H1 (cell line): ENCODE data around the gene TTC3. TPM values are rescaled to one million over a fixed set of nuclear protein-coding genes. Genes with fewer than 3 reads are reported as not detected.

Experiments
- CTCF ChIA-PET: fragments of 300-600 bp; sonication (Branson Sonifier 250); formaldehyde crosslinking; loops from one replicate; lab custom pipeline; 2021; ENCODE audit not compliant: partially characterized antibody; lab: Charles Lee
- POLR2A ChIA-PET: fragments of 300-600 bp; sonication (Branson Sonifier 250); formaldehyde crosslinking; loops from one replicate; lab custom pipeline; 2021; ENCODE audit warnings: inconsistent platforms; ENCODE audit not compliant: partially characterized antibody; lab: Charles Lee
- DNase-seq, 2 experiments: peaks; one replicate each; pipeline versions ENCODE4 v3.0.0 to v3.0.0-alpha.2; 2010 to 2022; ENCODE audit warnings: low spot score in 2 of 2, low read depth in 1 of 2, mixed read lengths in 1 of 2
- FAIRE-seq: peaks from 2 replicates; lab custom pipeline; 2011; peaks lifted over from hg19 to GRCh38; lab: Jason Lieb, UNC
- H2AFZ ChIP-seq: 2 replicates; pipeline ENCODE4 v1.8.1; 2012; ENCODE audit warnings: low read length, inconsistent platforms
- H2AK5ac ChIP-seq: 2 replicates; pipeline ENCODE4 v1.6.1; 2013; ENCODE audit warnings: low read depth, low read length
- H2BK120ac ChIP-seq: replicated peaks from 2 replicates; pipeline ENCODE3; 2013; ENCODE audit warnings: low read depth, low read length, inconsistent platforms
- H2BK12ac ChIP-seq: 2 replicates; pipeline ENCODE4 v1.6.1; 2013; ENCODE audit warnings: low read depth, low read length
- H2BK15ac ChIP-seq: 2 replicates; pipeline ENCODE4 v1.6.1; 2013; ENCODE audit warnings: low read length
- H2BK20ac ChIP-seq: 2 replicates; pipeline ENCODE4 v1.6.1; 2013; ENCODE audit warnings: low read length
- H2BK5ac ChIP-seq: 2 replicates; pipeline ENCODE4 v1.6.1; 2013; ENCODE audit warnings: low read depth, low read length
- H3K14ac ChIP-seq: 2 replicates; pipeline ENCODE4 v1.6.1; 2013; ENCODE audit warnings: inconsistent platforms; ENCODE audit not compliant: insufficient read length
- H3K18ac ChIP-seq: 2 replicates; pipeline ENCODE4 v1.6.1; 2013; ENCODE audit warnings: low read length; ENCODE audit errors: extremely low read depth
- H3K23ac ChIP-seq: 2 replicates; pipeline ENCODE4 v1.6.1; 2013; ENCODE audit warnings: inconsistent platforms; ENCODE audit not compliant: insufficient read length
- H3K23me2 ChIP-seq: 2 replicates; pipeline ENCODE4 v1.6.1; 2013; ENCODE audit warnings: low read depth, low read length
- H3K27ac ChIP-seq: 2 replicates; pipeline ENCODE4 v1.6.1; 2011; ENCODE audit warnings: low read depth, low read length, inconsistent platforms
- H3K27me3 ChIP-seq, 4 experiments: replicated peaks in 1 of 4; 1 replicate in 1 of 4; 2 replicates in 3 of 4; pipeline versions ENCODE4 v1.6.1 to v1.8.1; 2011 to 2013; ENCODE audit warnings: low read length in 3 of 4, mild to moderate bottlenecking in 3 of 4, inconsistent platforms in 2 of 4, mixed read lengths in 2 of 4, moderate library complexity in 1 of 4; ENCODE audit not compliant: control insufficient read depth in 3 of 4, insufficient read depth in 3 of 4; ENCODE audit errors: extremely low read depth in 1 of 4
- H3K36me3 ChIP-seq, 4 experiments: 2 replicates each; pipeline versions ENCODE4 v1.6.1 to v1.8.1; 2011 to 2013; ENCODE audit warnings: mild to moderate bottlenecking in 4 of 4, low read length in 3 of 4, moderate library complexity in 2 of 4, control low read depth in 1 of 4, inconsistent platforms in 1 of 4; ENCODE audit not compliant: insufficient read depth in 4 of 4, control insufficient read depth in 2 of 4
- H3K4ac ChIP-seq: replicated peaks from 2 replicates; pipeline ENCODE3; 2013; ENCODE audit warnings: low read length, low read depth, mixed read lengths, inconsistent platforms; ENCODE audit not compliant: insufficient read length
- H3K4me1 ChIP-seq, 4 experiments: replicated peaks in 1 of 4; 1 replicate in 1 of 4; 2 replicates in 3 of 4; pipeline versions ENCODE4 v1.6.1 to v1.8.1; 2011 to 2013; ENCODE audit warnings: low read length in 3 of 4, inconsistent platforms in 2 of 4, mixed read lengths in 1 of 4; ENCODE audit not compliant: insufficient read depth in 4 of 4, control insufficient read depth in 3 of 4
- H3K4me2 ChIP-seq, 2 experiments: 2 replicates each; pipeline versions ENCODE4 v1.6.1 to v1.8.1; 2011 to 2013; ENCODE audit warnings: low read depth in 2 of 2, low read length in 2 of 2, control low read depth in 1 of 2, inconsistent platforms in 1 of 2, mild to moderate bottlenecking in 1 of 2; ENCODE audit not compliant: insufficient read depth in 1 of 2
- H3K4me3 ChIP-seq, 4 experiments: fragments of 200-600, 300-600 bp in 1 of 4; sonication (generic), shearing (Covaris generic), sonication (Bioruptor Twin) in 1 of 4; 2 replicates each; pipeline versions ENCODE4 v1.5.1 to v1.8.1; 2011 to 2016; ENCODE audit warnings: low read length in 4 of 4, low read depth in 3 of 4, control low read depth in 2 of 4, inconsistent platforms in 2 of 4, mild to moderate bottlenecking in 2 of 4, mixed read lengths in 1 of 4, moderate library complexity in 1 of 4; ENCODE audit not compliant: insufficient read depth in 2 of 4; ENCODE audit errors: extremely low read depth in 1 of 4
- H3K56ac ChIP-seq: replicated peaks from 2 replicates; pipeline ENCODE3; 2013; ENCODE audit warnings: low read depth, mild to moderate bottlenecking, mixed read lengths, low read length, inconsistent platforms; ENCODE audit not compliant: insufficient read length
- H3K79me1 ChIP-seq: 2 replicates; pipeline ENCODE4 v1.6.1; 2013; ENCODE audit warnings: low read depth, low read length, control low read depth
- H3K79me2 ChIP-seq, 2 experiments: 2 replicates each; pipeline versions ENCODE4 v1.6.1 to v1.8.1; 2012 to 2013; ENCODE audit warnings: low read length in 2 of 2, mild to moderate bottlenecking in 2 of 2, inconsistent platforms in 1 of 2; ENCODE audit not compliant: insufficient read depth in 2 of 2, control insufficient read depth in 1 of 2
- H3K9ac ChIP-seq, 4 experiments: replicated peaks in 1 of 4; 1 replicate in 1 of 4; 2 replicates in 3 of 4; pipeline versions ENCODE4 v1.6.1 to v1.8.1; 2011 to 2013; ENCODE audit warnings: low read depth in 3 of 4, low read length in 3 of 4, control low read depth in 2 of 4, mild to moderate bottlenecking in 2 of 4, moderate library complexity in 2 of 4, inconsistent platforms in 1 of 4; ENCODE audit errors: extremely low read depth in 1 of 4
- H3K9me3 ChIP-seq, 2 experiments: 2 replicates each; pipeline versions ENCODE4 v1.6.1 to v1.8.1; 2012 to 2013; ENCODE audit warnings: mild to moderate bottlenecking in 2 of 2, moderate library complexity in 2 of 2, control low read depth in 1 of 2, inconsistent platforms in 1 of 2, low read depth in 1 of 2, low read length in 1 of 2, mixed read lengths in 1 of 2; ENCODE audit not compliant: insufficient read depth in 2 of 2
- H4K20me1 ChIP-seq, 2 experiments: replicated peaks in 1 of 2; 2 replicates each; pipeline versions ENCODE3 to v1.8.1; 2011 to 2013; ENCODE audit warnings: inconsistent platforms in 2 of 2, low read length in 2 of 2, mild to moderate bottlenecking in 1 of 2; ENCODE audit not compliant: insufficient read depth in 2 of 2, control insufficient read depth in 1 of 2
- H4K5ac ChIP-seq: 2 replicates; pipeline ENCODE4 v1.6.1; 2013; ENCODE audit warnings: low read length, low read depth, mixed read lengths, inconsistent platforms; ENCODE audit not compliant: insufficient read length
- H4K8ac ChIP-seq: 2 replicates; pipeline ENCODE4 v1.8.0; 2013; ENCODE audit warnings: mild to moderate bottlenecking, moderate library complexity, low read length, inconsistent platforms; ENCODE audit not compliant: insufficient read depth; ENCODE audit errors: extremely low read depth
- H4K91ac ChIP-seq: replicated peaks from 2 replicates; pipeline ENCODE3; 2013; ENCODE audit warnings: low read length, mixed read lengths, inconsistent platforms; ENCODE audit not compliant: insufficient read length
- CEBPB ChIP-seq: IDR thresholded peaks from 2 replicates; pipeline ENCODE4 v1.6.1; 2012; ENCODE audit warnings: low read depth, low read length
- HDAC2 ChIP-seq, 2 experiments: fragments of 300-600 bp in 1 of 2; sonication (generic) in 1 of 2; IDR thresholded peaks; 2 replicates each; pipeline ENCODE4 v1.6.1; 2011 to 2012; ENCODE audit warnings: low read depth in 2 of 2, low read length in 2 of 2, mild to moderate bottlenecking in 2 of 2, moderate library complexity in 2 of 2, borderline replicate concordance in 1 of 2, inconsistent platforms in 1 of 2
- RBBP5 ChIP-seq: IDR thresholded peaks from 2 replicates; pipeline ENCODE4 v1.7.1; 2012; ENCODE audit warnings: low read depth, mild to moderate bottlenecking, inconsistent platforms, low read length, moderate library complexity, borderline replicate concordance
- SIRT6 ChIP-seq: IDR thresholded peaks from one replicate; pipeline ENCODE4 v1.7.1; 2012; ENCODE audit warnings: low read length, inconsistent platforms
- WGBS, 2 experiments: shearing (Covaris generic) in 1 of 2; methylation state at CpG; one replicate each; pipeline versions ENCODE4 v1.1.6 to v1.1.7; 2013 to 2015; ENCODE audit warnings: low lambda C conversion rate in 2 of 2, mixed read lengths in 2 of 2, inconsistent platforms in 1 of 2, low coverage in 1 of 2, missing lambda C conversion rate in 1 of 2; ENCODE audit not compliant: insufficient replicate concordance in 2 of 2, insufficient coverage in 1 of 2, insufficient read length in 1 of 2; ENCODE audit errors: extremely low coverage in 1 of 2, missing lambda C conversion rate in 1 of 2; 5-methylcytosine and 5-hydroxymethylcytosine counted together
- polyA plus RNA-seq, 7 experiments: library from polyadenylated mRNA; depleted of rRNA in 3 of 7; stranded (reverse) in 5 of 7; unstranded in 2 of 7; fragments of >200 nt in 5 of 7; fragments of 200-250 nt in 2 of 7; gene quantifications; 1 replicate in 5 of 7; 2 replicates in 1 of 7; 4 replicates in 1 of 7; pipeline versions ENCODE4 v1.2.1 to v1.2.3, GENCODE V29; 2011 to 2013; ENCODE audit warnings: missing spikeins in 2 of 7, mixed read lengths in 2 of 7
- total RNA-seq: library from RNA; stranded (reverse); fragmentation: NEBNext Ultra II Directional; extraction: Animal tissue kit (Norgen Biotek cat#: 25700); gene quantifications from 2 replicates; pipeline ENCODE4 v1.2.1, GENCODE V29; 2021

The TTC3 gene
- total and polyA plus RNA-seq, 2 of the 8 experiments (the other 6 are each of a cell fraction or from before 2014, with no cell fraction given) = 11.0 to 36.2 TPM

- Histone ChIP-seq H2BK15ac (no peak overlapping the region), H3K9ac (no peak overlapping the region), H3K36me3 (peaks cover 0 to 4% (median 2%) of the 10 kb centered on the region in 4 experiments; a peak in 3 of 8 replicates), H3K23ac (no peak overlapping the region), H3K4me2 (no peak overlapping the region), H3K4ac (no peak overlapping the region), H2BK120ac (no peak overlapping the region), H3K27ac (no peak overlapping the region), H3K4me3 (no peak overlapping the region), H3K14ac (no peak overlapping the region), H2BK12ac (no peak overlapping the region), H4K5ac (no peak overlapping the region), H3K18ac (no peak overlapping the region), H4K20me1 (no peaks in the 10 kb centered on the region), H2BK5ac (no peak overlapping the region), H3K79me2 (no peaks in the 10 kb centered on the region), H4K91ac (no peak overlapping the region), H3K79me1 (no peaks in the 10 kb centered on the region), H2AFZ (no peak overlapping the region), H2AK5ac (no peak overlapping the region), H3K9me3 (no peaks in the 10 kb centered on the region), H3K56ac (no peak overlapping the region), H3K23me2 (no peaks in the 10 kb centered on the region), H4K8ac (no peak overlapping the region), H2BK20ac (no peak overlapping the region), H3K4me1 (no peaks in the 10 kb centered on the region), H3K27me3 (no peaks in the 10 kb centered on the region)
- ChIA-PET POLR2A (no interaction called here), CTCF (interaction anchor here (1.4 kb wide), 1 partner anchor 295 kb away, joined by 3 read pairs; no protein-coding TSS in a partner anchor)
- DNase-seq = no peak
- no peak for FAIRE-seq
- WGBS, 2 experiments = 93% methylated on average over 4 of the region's 4 CpGs; no CpG with 5 or more reads in 1 of the 2 experiments
- TF ChIP-seq SIRT6 (no peak), CEBPB (no peak), RBBP5 (no peak), HDAC2 (IDR thresholded peaks at IDR 0.05; ENCODE audit: borderline replicate concordance in 1 of 2, low read depth in 2 of 2, low read length in 2 of 2) (no peak)
Measured at GRCh38 chr21:37168666-37169065, 95.6 kb downstream of the TTC3 start.
